Central memory CD8-positive, alpha-beta T cell (primary cell): ENCODE results near the gene MBTPS2.

Experiments used
- ATAC-seq: fragments of 150-1000 bp; cut with Tn5 transposase; replicated peaks from 2 replicates; pipeline ENCODE4 v1.10.0; 2022; ENCODE audit warnings: mild to moderate bottlenecking, moderate FRiP score, moderate number of reproducible peaks; ENCODE audit not compliant: poor library complexity, severe bottlenecking; ENCODE audit errors: extremely low read depth
- DNase-seq, 2 donors: peaks; one replicate each; pipeline ENCODE4 v3.0.0; 2021; ENCODE audit warnings: low spot score in 2 of 2
- H3K27ac Mint-ChIP-seq: one replicate; pipeline ENCODE4 v1.8.0; 2022; ENCODE audit warnings: low read depth, mild to moderate bottlenecking, moderate library complexity, mixed read lengths
- H3K27me3 Mint-ChIP-seq: one replicate; pipeline ENCODE4 v1.8.0; 2022; ENCODE audit warnings: mixed read lengths
- H3K36me3 Mint-ChIP-seq: one replicate; pipeline ENCODE4 v1.8.0; 2022; ENCODE audit warnings: mild to moderate bottlenecking, moderate library complexity, mixed read lengths; ENCODE audit not compliant: insufficient read depth
- H3K4me1 Mint-ChIP-seq: one replicate; pipeline ENCODE4 v1.8.0; 2022; ENCODE audit warnings: mixed read lengths
- H3K4me3 Mint-ChIP-seq: one replicate; pipeline ENCODE4 v1.8.0; 2022; ENCODE audit warnings: mild to moderate bottlenecking, moderate library complexity, mixed read lengths
- H3K9me3 Mint-ChIP-seq: one replicate; pipeline ENCODE4 v1.8.0; 2022; ENCODE audit warnings: mixed read lengths

The MBTPS2 gene

DNA sequence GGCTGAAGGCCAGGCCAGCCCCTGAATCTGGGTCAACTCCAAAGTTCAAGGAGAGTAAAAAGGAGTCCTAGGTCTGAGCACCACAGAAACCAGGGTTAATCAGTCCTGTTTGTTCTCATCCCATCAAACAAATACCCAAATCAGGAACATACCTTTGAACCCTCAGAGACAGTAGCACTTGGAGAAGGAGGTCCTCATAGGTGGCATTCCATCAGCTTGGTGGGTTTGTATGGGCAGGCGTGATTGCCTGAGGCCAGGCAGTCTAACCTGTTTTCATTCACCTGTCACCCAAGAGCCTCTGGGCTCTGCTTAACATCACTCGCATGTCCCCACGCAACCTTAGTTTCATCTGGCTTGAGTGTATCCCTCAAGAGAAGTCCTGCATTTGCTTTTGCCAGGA, 17.5 kb upstream of the MBTPS2 start:
- H3K4me3 Mint-ChIP-seq, result no peak overlapping the region
- no peaks in the 10 kb centered on the region for H3K27me3 Mint-ChIP-seq
- ATAC-seq (no peak), DNase-seq (no peak)
- no peak overlapping the region for H3K27ac Mint-ChIP-seq
- H3K9me3 Mint-ChIP-seq, result no peaks in the 10 kb centered on the region
- no peaks in the 10 kb centered on the region for H3K4me1 Mint-ChIP-seq
- H3K36me3 Mint-ChIP-seq, result no peaks in the 10 kb centered on the region

DNA sequence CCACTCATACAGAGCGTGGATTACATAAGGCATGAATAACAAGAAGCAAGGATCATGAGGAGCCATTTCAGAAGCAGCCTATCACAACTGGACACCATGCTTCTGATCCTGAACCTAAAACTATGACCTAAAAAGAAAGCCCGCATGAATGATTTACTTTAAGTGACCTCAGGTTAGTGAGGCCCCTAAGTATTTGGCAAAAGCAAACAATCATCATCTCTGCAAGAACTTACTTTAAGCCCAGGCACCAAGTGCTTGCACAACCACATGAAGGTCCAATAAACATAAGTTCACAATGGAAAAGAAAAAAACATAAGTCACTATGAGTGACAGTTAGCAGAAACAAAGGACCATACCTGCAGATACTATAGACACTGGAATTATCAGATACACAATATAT, 7.9 kb upstream of the MBTPS2 start:
- H3K4me1 Mint-ChIP-seq, result no peaks in the 10 kb centered on the region
- no peaks in the 10 kb centered on the region for H3K9me3 Mint-ChIP-seq
- H3K36me3 Mint-ChIP-seq, result no peaks in the 10 kb centered on the region
- H3K27me3 Mint-ChIP-seq, result no peaks in the 10 kb centered on the region
- H3K27ac Mint-ChIP-seq, result no peak overlapping the region
- no peak overlapping the region for H3K4me3 Mint-ChIP-seq
- DNase-seq (no peak), ATAC-seq (no peak)

DNA sequence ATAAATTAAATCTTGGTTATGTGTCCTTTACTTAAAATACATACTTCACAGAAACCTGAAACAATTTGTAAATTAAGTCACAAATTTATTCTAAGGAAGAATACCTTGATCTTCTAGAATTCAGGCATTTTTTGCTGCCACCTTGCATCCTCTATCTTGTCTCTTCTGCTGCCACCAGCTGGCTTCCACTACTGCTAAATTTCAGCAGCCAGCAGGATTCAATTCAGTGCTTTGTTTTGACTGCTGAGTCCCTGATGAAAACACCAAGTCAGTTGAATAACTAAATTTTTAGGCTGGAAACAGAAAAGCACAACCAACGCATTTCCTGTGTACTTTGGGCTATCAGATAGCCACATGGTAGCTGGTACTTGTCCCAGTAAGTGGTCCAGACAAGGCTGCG, 2.4 kb upstream of the MBTPS2 start:
- H3K9me3 Mint-ChIP-seq, result no peaks in the 10 kb centered on the region
- peaks cover 6% of the 10 kb centered on the region for H3K4me1 Mint-ChIP-seq
- H3K36me3 Mint-ChIP-seq, result peaks cover 2% of the 10 kb centered on the region
- H3K27me3 Mint-ChIP-seq, result no peaks in the 10 kb centered on the region
- no peak overlapping the region for H3K27ac Mint-ChIP-seq
- no peak for ATAC-seq
- no peak overlapping the region for H3K4me3 Mint-ChIP-seq
- no peak for DNase-seq

DNA sequence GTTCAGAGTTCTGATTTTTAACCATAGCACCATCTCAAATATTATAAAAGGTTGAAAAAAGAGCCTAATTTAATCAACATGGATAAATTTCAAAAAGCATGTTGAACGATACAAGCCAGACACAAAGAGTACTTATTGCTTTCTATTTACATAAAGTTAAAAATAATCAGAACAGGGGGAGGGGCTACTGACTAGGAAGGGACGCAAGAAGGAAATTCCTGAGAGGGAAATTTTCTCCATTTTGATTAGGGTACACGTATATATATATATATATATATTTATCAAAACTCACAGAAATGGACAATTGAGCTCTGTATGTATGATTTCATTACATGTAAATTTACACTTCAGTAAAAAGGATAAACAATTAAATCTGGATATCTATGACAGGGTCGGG, 482 bp upstream of the MBTPS2 start:
- Mint-ChIP-seq H3K27me3 (no peaks in the 10 kb centered on the region), H3K9me3 (no peaks in the 10 kb centered on the region), H3K27ac (peak overlapping the region; percentile 89), H3K4me3 (peak overlapping the region; percentile 85), H3K4me1 (peaks cover 6% of the 10 kb centered on the region), H3K36me3 (peaks cover 2% of the 10 kb centered on the region)
- ATAC-seq (peak; percentile 22), DNase-seq (no peak)

DNA sequence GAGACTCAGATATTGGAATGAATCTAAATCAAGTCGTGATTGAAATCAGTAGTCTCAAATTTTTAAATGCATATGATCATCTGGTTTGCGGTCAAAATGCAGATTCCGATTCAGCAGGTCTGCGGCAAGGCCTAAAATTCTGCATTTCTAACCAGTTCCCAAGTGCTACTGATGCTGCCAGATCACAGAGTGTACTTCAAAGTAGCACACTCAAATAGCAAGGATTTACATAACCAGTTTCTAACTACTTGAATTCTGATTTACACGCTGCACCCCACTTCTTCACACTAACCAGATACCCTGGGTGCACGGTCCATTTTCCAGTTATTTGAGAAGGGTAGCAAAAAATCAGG, 752 bp downstream of the MBTPS2 start:
- no peaks in the 10 kb centered on the region for H3K9me3 Mint-ChIP-seq
- ATAC-seq (no peak), DNase-seq (no peak)
- no peaks in the 10 kb centered on the region for H3K27me3 Mint-ChIP-seq
- H3K4me3 Mint-ChIP-seq, result peak overlapping the region; percentile 85
- H3K36me3 Mint-ChIP-seq, result peaks cover 3% of the 10 kb centered on the region
- peaks cover 6% of the 10 kb centered on the region for H3K4me1 Mint-ChIP-seq
- peak overlapping the region; percentile 89 for H3K27ac Mint-ChIP-seq

DNA sequence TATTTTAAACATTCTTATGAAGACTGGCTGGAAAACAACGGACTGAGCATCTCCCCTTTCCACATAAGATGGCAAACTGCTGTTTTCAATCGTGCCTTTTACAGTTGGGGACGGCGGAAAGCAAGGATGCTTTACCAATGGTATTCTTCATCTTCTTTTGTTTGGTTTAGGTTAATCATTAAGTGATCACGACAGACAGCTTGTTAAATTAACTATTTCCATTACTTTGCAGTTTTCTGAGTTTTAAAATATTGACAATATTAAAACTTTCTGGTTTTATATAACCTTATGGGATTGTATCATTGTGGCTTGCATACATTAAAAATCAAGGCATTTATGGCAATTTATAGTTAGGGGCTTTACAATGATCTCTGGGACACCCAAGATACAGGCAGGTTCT, 3.8 kb downstream of the MBTPS2 start:
- no peak overlapping the region for H3K4me3 Mint-ChIP-seq
- peaks cover 6% of the 10 kb centered on the region for H3K4me1 Mint-ChIP-seq
- ATAC-seq, result no peak

DNA sequence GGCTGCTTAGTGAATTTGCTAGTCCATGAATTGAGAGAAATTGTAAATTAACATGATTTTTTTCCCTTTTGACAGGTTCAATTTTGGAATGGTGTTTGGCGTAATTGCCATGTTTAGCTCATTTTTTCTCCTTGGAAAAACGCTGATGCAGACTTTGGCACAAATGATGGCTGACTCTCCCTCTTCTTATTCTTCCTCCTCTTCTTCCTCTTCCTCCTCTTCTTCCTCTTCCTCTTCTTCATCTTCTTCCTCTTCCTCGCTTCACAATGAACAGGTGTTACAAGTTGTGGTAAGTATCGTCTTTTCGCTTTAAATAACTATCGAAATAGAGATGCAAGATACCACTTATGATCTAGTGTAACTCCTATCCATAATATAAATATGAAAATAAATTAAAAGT, 5.7 kb downstream of the MBTPS2 start:
- H3K36me3 Mint-ChIP-seq, result peaks cover 8% of the 10 kb centered on the region
- DNase-seq (no peak), ATAC-seq (no peak)

More for the DNA sequence above, 3.8 kb downstream of the MBTPS2 start:
- Mint-ChIP-seq H3K36me3 (peaks cover 10% of the 10 kb centered on the region), H3K27ac (peak overlapping the region; percentile 42), H3K27me3 (no peaks in the 10 kb centered on the region), H3K9me3 (no peaks in the 10 kb centered on the region)
- DNase-seq, result no peak

DNA sequence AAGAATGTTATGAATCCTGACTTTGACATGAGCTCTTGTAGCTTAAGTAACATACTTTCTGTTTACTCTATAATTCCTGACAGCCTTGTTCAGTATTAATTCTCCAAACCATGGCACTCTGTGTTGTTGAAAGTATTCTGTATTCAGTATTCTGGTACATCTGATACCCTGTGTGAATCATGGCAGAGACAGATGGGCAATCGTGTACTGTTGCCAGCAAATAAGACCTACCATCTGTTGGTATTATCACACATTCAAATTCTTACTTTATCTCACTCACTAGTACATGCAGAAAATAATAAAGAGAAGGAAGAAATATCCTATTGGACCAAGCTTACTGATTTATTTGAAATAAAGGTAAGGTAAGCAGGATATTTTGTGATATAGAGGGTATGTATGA, 7.9 kb downstream of the MBTPS2 start:
- Mint-ChIP-seq H3K36me3 (peaks cover 9% of the 10 kb centered on the region), H3K27ac (no peak overlapping the region), H3K27me3 (no peaks in the 10 kb centered on the region), H3K9me3 (no peaks in the 10 kb centered on the region), H3K4me1 (no peaks in the 10 kb centered on the region), H3K4me3 (no peak overlapping the region)
- ATAC-seq, result no peak
- DNase-seq, result no peak

More for the DNA sequence above, 5.7 kb downstream of the MBTPS2 start:
- Mint-ChIP-seq H3K4me1 (peaks cover 4% of the 10 kb centered on the region), H3K27me3 (no peaks in the 10 kb centered on the region), H3K9me3 (no peaks in the 10 kb centered on the region), H3K4me3 (no peak overlapping the region), H3K27ac (peak overlapping the region; percentile 15)

DNA sequence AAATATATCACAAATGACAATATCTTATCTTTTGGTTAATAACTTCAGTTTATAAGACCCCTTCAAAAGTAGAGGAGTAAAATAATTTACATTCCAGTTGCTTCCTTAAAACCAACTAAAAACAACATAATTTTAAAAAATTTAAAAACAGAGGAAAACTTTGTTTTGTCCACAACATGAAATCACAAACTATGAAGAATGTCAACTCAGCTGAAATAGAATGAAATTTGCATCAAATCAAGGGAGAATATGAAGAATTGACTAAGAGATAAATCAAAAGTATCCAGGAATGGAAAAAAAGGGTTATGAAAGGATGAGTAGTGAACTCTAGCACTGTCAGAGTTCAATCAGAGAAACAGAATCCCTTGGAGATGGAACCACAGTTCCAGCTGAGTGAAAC, 14.2 kb downstream of the MBTPS2 start:
- no peak overlapping the region for H3K4me3 Mint-ChIP-seq
- H3K27ac Mint-ChIP-seq, result no peak overlapping the region
- no peaks in the 10 kb centered on the region for H3K9me3 Mint-ChIP-seq
- peaks cover 11% of the 10 kb centered on the region for H3K36me3 Mint-ChIP-seq
- no peaks in the 10 kb centered on the region for H3K4me1 Mint-ChIP-seq
- H3K27me3 Mint-ChIP-seq, result no peaks in the 10 kb centered on the region
- DNase-seq (no peak), ATAC-seq (no peak)

DNA sequence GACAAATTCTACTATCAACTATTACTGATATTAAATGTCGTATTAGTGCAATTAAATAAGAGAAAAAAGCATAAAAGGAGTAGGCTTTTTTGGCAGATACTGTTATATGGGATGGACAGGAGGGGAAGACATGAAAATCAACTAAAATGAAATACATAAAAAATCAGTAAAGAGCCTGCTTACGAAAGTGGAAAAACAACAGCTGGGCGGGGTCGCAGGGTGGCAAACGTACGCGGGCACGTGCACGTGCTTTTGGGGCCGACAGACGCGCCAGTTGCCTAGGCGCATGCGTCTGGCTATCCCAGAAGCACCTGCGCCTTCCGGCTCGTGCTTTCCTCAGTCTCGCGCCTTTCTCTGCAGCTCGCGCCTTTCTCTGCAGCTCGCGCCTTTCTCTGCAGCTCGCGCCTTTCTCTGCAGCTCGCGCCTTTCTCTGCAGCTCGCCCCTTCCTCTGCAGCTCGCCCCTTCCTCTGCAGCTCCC, 16.6 kb downstream of the MBTPS2 start, which contains the start of gene YY2:
Gene YY2 (plus strand): TSS at position 51 of the 479 bp plus-strand sequence. CDS start 498 bp downstream, outside the sequence.
- no peak within 1 kb of the TSS for H3K4me3 Mint-ChIP-seq
- no peak for DNase-seq
- no peaks in the 10 kb centered on the region for H3K9me3 Mint-ChIP-seq
- H3K4me1 Mint-ChIP-seq, result no peaks in the 10 kb centered on the region
- no peak for ATAC-seq
- H3K27ac Mint-ChIP-seq, result no peak within 1 kb of the TSS
- H3K36me3 Mint-ChIP-seq, result peaks cover 11% of the 10 kb centered on the region
- H3K27me3 Mint-ChIP-seq, result no peaks in the 10 kb centered on the region

DNA sequence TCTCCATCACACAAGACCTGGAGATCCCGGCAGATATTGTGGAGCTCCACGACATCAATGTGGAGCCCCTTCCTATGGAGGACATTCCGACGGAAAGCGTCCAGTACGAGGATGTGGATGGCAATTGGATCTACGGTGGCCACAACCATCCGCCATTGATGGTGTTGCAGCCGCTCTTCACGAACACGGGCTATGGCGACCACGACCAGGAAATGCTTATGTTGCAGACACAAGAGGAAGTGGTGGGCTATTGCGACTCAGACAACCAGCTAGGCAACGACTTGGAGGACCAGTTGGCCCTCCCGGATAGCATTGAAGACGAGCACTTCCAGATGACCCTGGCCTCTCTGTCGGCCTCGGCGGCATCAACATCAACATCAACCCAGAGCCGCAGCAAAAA, 17.1 kb downstream of the MBTPS2 start:
- Mint-ChIP-seq H3K36me3 (peaks cover 10% of the 10 kb centered on the region), H3K4me3 (no peak overlapping the region), H3K27ac (no peak overlapping the region), H3K9me3 (no peaks in the 10 kb centered on the region), H3K27me3 (no peaks in the 10 kb centered on the region), H3K4me1 (no peaks in the 10 kb centered on the region)
- no peak for ATAC-seq
- no peak for DNase-seq

DNA sequence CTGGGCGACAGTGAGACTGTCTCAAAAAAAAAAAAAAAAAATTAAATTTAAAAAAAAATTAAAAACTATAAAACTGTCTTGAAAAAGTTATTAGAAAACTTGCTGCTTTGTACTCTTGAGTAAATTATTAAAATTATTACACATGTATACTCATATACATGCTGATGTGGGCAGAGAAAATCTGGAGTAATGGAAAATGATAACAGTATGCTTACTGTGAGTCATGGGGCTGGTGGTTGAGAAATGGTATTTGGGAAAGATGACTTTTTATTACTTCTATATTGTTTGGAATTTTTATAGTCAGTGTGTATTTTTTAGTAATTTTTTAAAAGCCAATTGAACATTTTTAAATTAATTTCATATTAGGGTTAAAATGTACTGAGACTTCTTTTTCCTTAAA, 23.8 kb downstream of the MBTPS2 start:
- DNase-seq, result no peak
- ATAC-seq, result no peak
- no peak overlapping the region for H3K27ac Mint-ChIP-seq
- no peak overlapping the region for H3K4me3 Mint-ChIP-seq
- no peaks in the 10 kb centered on the region for H3K27me3 Mint-ChIP-seq
- no peaks in the 10 kb centered on the region for H3K9me3 Mint-ChIP-seq
- peaks cover under 1% of the 10 kb centered on the region for H3K4me1 Mint-ChIP-seq
- peaks cover 2% of the 10 kb centered on the region for H3K36me3 Mint-ChIP-seq

DNA sequence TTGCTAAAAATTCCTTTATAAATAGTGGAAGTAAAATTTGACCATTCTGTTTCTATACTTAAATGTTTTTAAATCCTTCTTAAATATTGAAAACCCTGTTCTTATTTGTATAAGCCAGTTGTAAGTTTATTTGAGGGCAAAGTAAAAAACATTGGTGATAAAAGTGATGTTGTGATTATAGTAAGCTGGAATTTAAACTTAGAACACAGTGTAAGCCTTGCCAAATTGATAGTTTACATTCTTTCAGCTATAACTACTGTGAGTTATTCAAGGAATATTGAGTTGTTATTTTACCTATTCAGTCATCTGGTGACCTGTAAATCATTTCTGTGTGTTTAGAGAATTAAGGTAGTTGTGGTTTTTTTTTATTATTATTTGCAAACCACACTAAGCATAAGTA, 26.0 kb downstream of the MBTPS2 start:
- Mint-ChIP-seq H3K27me3 (no peaks in the 10 kb centered on the region), H3K9me3 (no peaks in the 10 kb centered on the region), H3K27ac (no peak overlapping the region), H3K4me3 (no peak overlapping the region), H3K4me1 (peaks cover 5% of the 10 kb centered on the region), H3K36me3 (peaks cover 7% of the 10 kb centered on the region)
- ATAC-seq, result no peak
- no peak for DNase-seq

DNA sequence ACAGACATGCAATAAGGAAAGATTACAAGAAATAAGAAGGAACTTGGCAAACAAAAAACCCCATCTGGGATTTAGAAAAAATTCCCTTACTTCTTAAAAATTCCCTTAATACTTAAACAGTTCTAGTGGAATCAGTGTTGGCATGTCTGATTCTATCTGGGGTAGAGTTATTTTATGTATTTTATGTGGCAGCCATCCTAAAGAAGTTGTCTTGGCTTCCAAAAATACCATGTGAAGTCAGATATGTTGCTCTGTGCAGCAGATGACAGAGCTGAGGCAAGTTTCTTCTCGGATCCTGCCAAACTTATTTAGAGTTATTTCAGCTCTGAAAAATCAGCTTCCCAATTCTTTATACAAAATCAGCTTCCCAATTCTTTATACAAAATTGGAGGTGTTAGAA, 31.1 kb downstream of the MBTPS2 start:
- no peak for DNase-seq
- ATAC-seq, result no peak
- peaks cover 5% of the 10 kb centered on the region for H3K4me1 Mint-ChIP-seq

More for the DNA sequence above, 31.1 kb downstream of the MBTPS2 start:
- no peak overlapping the region for H3K27ac Mint-ChIP-seq
- H3K4me3 Mint-ChIP-seq, result no peak overlapping the region
- H3K27me3 Mint-ChIP-seq, result no peaks in the 10 kb centered on the region
- H3K36me3 Mint-ChIP-seq, result peaks cover 10% of the 10 kb centered on the region
- no peaks in the 10 kb centered on the region for H3K9me3 Mint-ChIP-seq
